ENCODE data around the gene GHDC. TPM values are rescaled to one million over a fixed set of nuclear protein-coding genes. Genes with fewer than 3 reads are reported as not detected.
A peak's percentile ranks its signal among the peaks of the same experiment; 100 is the strongest.
"Not testable (repeated sequence)": the region's sequence is repeated elsewhere in the genome, so short reads cannot be mapped to it uniquely, and the experiment has no call there.

The GHDC gene
- total RNA-seq, 4 donors from 2014 or later = 8.2 to 26.8 (median 17.5) TPM

GRCh38 chr17:42212382-42212781 is 18.1 kb upstream of the GHDC start:
- Histone ChIP-seq H3K9me3 (no peaks in the 10 kb centered on the region), H3K4me3 (no peak overlapping the region), H3K27ac (peak overlapping the region in 1 of 2 donors; percentile 52), H3K4me1 (no peaks in the 10 kb centered on the region), H3K27me3 (no peaks in the 10 kb centered on the region), H3K36me3 (no peaks in the 10 kb centered on the region)
- TF ChIP-seq CTCF (IDR thresholded peaks at IDR 0.05) (no peak), POLR2A (IDR thresholded peaks at IDR 0.05) (no peak)
- DNase-seq = no peak
- intact Hi-C loops (cut with DNase I; ENCODE audit: low total_unique reads) = no loop called here

GRCh38 chr17:42211921-42212341 is 17.6 kb upstream of the GHDC start:
- H3K27ac ChIP-seq = peak overlapping the region in 1 of 2 donors; percentile 52
- H3K36me3 ChIP-seq; H3K27me3 ChIP-seq; H3K4me1 ChIP-seq; H3K9me3 ChIP-seq; intact Hi-C loops (cut with DNase I; ENCODE audit: low total_unique reads); H3K4me3 ChIP-seq: not testable (repeated sequence)
- peak; percentile 67 to 80 for DNase-seq

GRCh38 chr17:42210046-42210445 is 15.8 kb upstream of the GHDC start:
- TF ChIP-seq POLR2A (IDR thresholded peaks at IDR 0.05) = no peak
- no peak for TF ChIP-seq CTCF (IDR thresholded peaks at IDR 0.05)
- intact Hi-C loops (cut with DNase I; ENCODE audit: low total_unique reads) = no loop called here
- H3K9me3 ChIP-seq = no peaks in the 10 kb centered on the region
- DNase-seq = no peak
- H3K27ac ChIP-seq = no peak overlapping the region
- no peaks in the 10 kb centered on the region for H3K27me3 ChIP-seq
- no peak overlapping the region for H3K4me3 ChIP-seq
- H3K36me3 ChIP-seq = no peaks in the 10 kb centered on the region
- no peaks in the 10 kb centered on the region for H3K4me1 ChIP-seq

GRCh38 chr17:42206153-42206612 is 11.9 kb upstream of the GHDC start:
- H3K36me3 ChIP-seq; H3K27me3 ChIP-seq; DNase-seq; H3K4me3 ChIP-seq; H3K27ac ChIP-seq; H3K4me1 ChIP-seq; intact Hi-C loops (cut with DNase I; ENCODE audit: low total_unique reads); H3K9me3 ChIP-seq: not testable (repeated sequence)

- no peak for DNase-seq
- no peaks in the 10 kb centered on the region for H3K27me3 ChIP-seq
- TF ChIP-seq POLR2A (IDR thresholded peaks at IDR 0.05) (no peak), CTCF (IDR thresholded peaks at IDR 0.05) (no peak)
- H3K36me3 ChIP-seq = no peaks in the 10 kb centered on the region
- H3K4me3 ChIP-seq = no peak overlapping the region
- H3K4me1 ChIP-seq = no peaks in the 10 kb centered on the region
- intact Hi-C loops (cut with DNase I; ENCODE audit: low total_unique reads) = no loop called here
- no peaks in the 10 kb centered on the region for H3K9me3 ChIP-seq
- H3K27ac ChIP-seq = no peak overlapping the region
These were observed 9.1 kb upstream of the GHDC start for GRCh38 chr17:42203354-42203753.

GRCh38 chr17:42202696-42203095 is 8.4 kb upstream of the GHDC start:
- no peaks in the 10 kb centered on the region for H3K4me1 ChIP-seq
- H3K36me3 ChIP-seq = no peaks in the 10 kb centered on the region
- no peaks in the 10 kb centered on the region for H3K9me3 ChIP-seq
- H3K27me3 ChIP-seq = no peaks in the 10 kb centered on the region
- no peak overlapping the region for H3K27ac ChIP-seq
- intact Hi-C loops (cut with DNase I; ENCODE audit: low total_unique reads) = no loop called here
- TF ChIP-seq POLR2A (IDR thresholded peaks at IDR 0.05) (no peak), CTCF (IDR thresholded peaks at IDR 0.05) (no peak)
- no peak for DNase-seq
- no peak overlapping the region for H3K4me3 ChIP-seq

All from uterus (tissue), 4 donors.